ENCODE data around the gene FER. TPM values are rescaled to one million over a fixed set of nuclear protein-coding genes. Genes with fewer than 3 reads are reported as not detected.
"Not testable (repeated sequence)": the region's sequence is repeated elsewhere in the genome, so short reads cannot be mapped to it uniquely, and the experiment has no call there.

Gene FER
- total RNA-seq, 1 donor from 2014 or later = 19.2 TPM

- no peak for DNase-seq (ENCODE audit: extremely low spot score in 2 of 2)
- Histone ChIP-seq H3K9me3 (no peaks in the 10 kb centered on the region), H3K4me1 (peaks cover 9% of the 10 kb centered on the region), H3K4me3 (no peak overlapping the region), H3K27ac (no peak overlapping the region), H3K36me3 (peaks cover 0 to 9% of the 10 kb centered on the region in 2 donors), H3K27me3 (no peaks in the 10 kb centered on the region)
- TF ChIP-seq CTCF (IDR thresholded peaks at IDR 0.05) (no peak), POLR2A (IDR thresholded peaks at IDR 0.05) (no peak), POLR2AphosphoS5 (IDR thresholded peaks at IDR 0.05; ENCODE audit: insufficient read depth in 1 of 2, low read depth in 1 of 2) (no peak)
- intact Hi-C loops (cut with DNase I) = no loop called here
These were observed 39.2 kb downstream of the FER start for GRCh38 chr5:108786806-108787483.

- no peak overlapping the region for H3K27ac ChIP-seq
- peaks cover 9% of the 10 kb centered on the region for H3K4me1 ChIP-seq
- H3K4me3 ChIP-seq = no peak overlapping the region
- H3K9me3 ChIP-seq = no peaks in the 10 kb centered on the region
- intact Hi-C loops (cut with DNase I) = no loop called here
- no peak for DNase-seq (ENCODE audit: extremely low spot score in 2 of 2)
- no peak for TF ChIP-seq POLR2AphosphoS5 (IDR thresholded peaks at IDR 0.05; ENCODE audit: insufficient read depth in 1 of 2, low read depth in 1 of 2)
- TF ChIP-seq CTCF (IDR thresholded peaks at IDR 0.05) = no peak
- TF ChIP-seq POLR2A (IDR thresholded peaks at IDR 0.05) = no peak
- H3K36me3 ChIP-seq = peaks cover 0 to 9% of the 10 kb centered on the region in 2 donors
- no peaks in the 10 kb centered on the region for H3K27me3 ChIP-seq
These were observed 40.4 kb downstream of the FER start for GRCh38 chr5:108788142-108788541.

GRCh38 chr5:108793207-108793606, 45.5 kb downstream of the FER start:
- H3K27me3 ChIP-seq = no peaks in the 10 kb centered on the region
- peaks cover 4% of the 10 kb centered on the region for H3K4me1 ChIP-seq
- no peak overlapping the region for H3K4me3 ChIP-seq
- no peak for DNase-seq (ENCODE audit: extremely low spot score in 2 of 2)
- no peak overlapping the region for H3K27ac ChIP-seq
- intact Hi-C loops (cut with DNase I) = no loop called here
- TF ChIP-seq CTCF (IDR thresholded peaks at IDR 0.05) (no peak), POLR2A (IDR thresholded peaks at IDR 0.05) (no peak), POLR2AphosphoS5 (IDR thresholded peaks at IDR 0.05; ENCODE audit: insufficient read depth in 1 of 2, low read depth in 1 of 2) (no peak)
- no peaks in the 10 kb centered on the region for H3K9me3 ChIP-seq
- no peaks in the 10 kb centered on the region for H3K36me3 ChIP-seq

DNA sequence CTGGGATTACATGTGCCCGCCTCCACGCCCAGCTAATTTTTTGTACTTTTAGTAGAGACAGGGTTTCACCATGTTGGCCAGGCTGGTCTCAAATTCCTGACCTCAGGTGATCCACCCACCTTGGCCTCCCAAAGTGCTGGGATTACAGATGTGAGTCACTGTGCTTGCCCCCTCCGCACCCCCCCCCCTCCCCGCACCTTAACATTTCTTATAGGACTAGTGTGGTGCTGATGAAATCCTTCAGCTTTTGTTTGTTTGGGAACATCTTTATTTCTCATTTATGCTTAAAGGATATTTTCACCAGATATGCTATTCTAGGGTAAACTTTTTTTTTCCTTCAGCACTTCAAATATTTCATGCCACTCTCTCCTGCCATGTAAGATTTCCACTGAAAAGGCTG, 46.7 kb downstream of the FER start:
- DNase-seq (ENCODE audit: extremely low spot score in 2 of 2); H3K36me3 ChIP-seq; H3K9me3 ChIP-seq; H3K27ac ChIP-seq; H3K4me3 ChIP-seq; intact Hi-C loops (cut with DNase I); H3K4me1 ChIP-seq; H3K27me3 ChIP-seq: not testable (repeated sequence)

- intact Hi-C loops (cut with DNase I) = no loop called here
- Histone ChIP-seq H3K4me3 (no peak overlapping the region), H3K36me3 (no peaks in the 10 kb centered on the region), H3K27ac (no peak overlapping the region), H3K9me3 (no peaks in the 10 kb centered on the region), H3K4me1 (no peaks in the 10 kb centered on the region), H3K27me3 (no peaks in the 10 kb centered on the region)
- no peak for DNase-seq (ENCODE audit: extremely low spot score in 2 of 2)
- no peak for TF ChIP-seq POLR2AphosphoS5 (IDR thresholded peaks at IDR 0.05; ENCODE audit: insufficient read depth in 1 of 2, low read depth in 1 of 2)
- TF ChIP-seq CTCF (IDR thresholded peaks at IDR 0.05) = no peak
- no peak for TF ChIP-seq POLR2A (IDR thresholded peaks at IDR 0.05)
These were observed 49.7 kb downstream of the FER start for GRCh38 chr5:108797396-108797795.
